Mesodermal cell (in vitro differentiated cells): ENCODE results near the gene MCCC1.
A peak's percentile ranks its signal among the peaks of the same experiment; 100 is the strongest.

ENCODE experiments used
- H3K27ac ChIP-seq: 2 replicates; pipeline ENCODE4 v1.7.0; 2013; ENCODE audit warnings: mild to moderate bottlenecking, low read depth, low read length, moderate library complexity; ENCODE audit not compliant: severe bottlenecking
- H3K36me3 ChIP-seq: 2 replicates; pipeline ENCODE4 v1.7.1; 2013; ENCODE audit warnings: mild to moderate bottlenecking, low read length, moderate library complexity; ENCODE audit not compliant: control insufficient read depth, insufficient read depth
- H3K4me1 ChIP-seq: one replicate; pipeline ENCODE4 v1.7.1; 2013; ENCODE audit warnings: mild to moderate bottlenecking, low read length; ENCODE audit not compliant: insufficient read depth, control insufficient read depth, poor library complexity, severe bottlenecking
- H3K4me3 ChIP-seq: 2 replicates; pipeline ENCODE4 v1.7.0; 2013; ENCODE audit warnings: low read length, control low read depth, mild to moderate bottlenecking; ENCODE audit not compliant: insufficient read depth, poor library complexity, severe bottlenecking; ENCODE audit errors: extremely low read depth
- H3K9me3 ChIP-seq: 2 replicates; pipeline ENCODE4 v1.7.1; 2013; ENCODE audit warnings: mild to moderate bottlenecking, low read length, moderate library complexity; ENCODE audit not compliant: control insufficient read depth
- WGBS, 2 experiments: methylation state at CpG; one replicate each; pipeline ENCODE4 v1.1.5; 2013; ENCODE audit warnings: missing lambda C conversion rate in 2 of 2; ENCODE audit not compliant: insufficient coverage in 2 of 2; 5-methylcytosine and 5-hydroxymethylcytosine counted together

MCCC1 gene

GRCh38 chr3:182983876-182984275 lies 115.4 kb downstream of the MCCC1 start:
- no peaks in the 10 kb centered on the region for H3K36me3 ChIP-seq
- H3K4me3 ChIP-seq = no peak overlapping the region
- no peaks in the 10 kb centered on the region for H3K9me3 ChIP-seq
- H3K27ac ChIP-seq = no peak overlapping the region
- H3K4me1 ChIP-seq = peaks cover 3% of the 10 kb centered on the region

GRCh38 chr3:182981038-182981380 lies 118.3 kb downstream of the MCCC1 start:
- 91 to 100% methylated on average over 5 to 6 of the region's 10 CpGs for WGBS, 2 experiments
- H3K9me3 ChIP-seq = no peaks in the 10 kb centered on the region
- peaks cover 12% of the 10 kb centered on the region for H3K4me1 ChIP-seq
- no peaks in the 10 kb centered on the region for H3K36me3 ChIP-seq
- no peak overlapping the region for H3K27ac ChIP-seq
- peak overlapping the region; percentile 55 for H3K4me3 ChIP-seq

- no peak within 1 kb of the TSS for H3K27ac ChIP-seq
- no peaks in the 10 kb centered on the region for H3K36me3 ChIP-seq
- no peaks in the 10 kb centered on the region for H3K9me3 ChIP-seq
- peaks cover 12% of the 10 kb centered on the region for H3K4me1 ChIP-seq
- H3K4me3 ChIP-seq = peak within 1 kb of the TSS; percentile 55
- 0% methylated on average over 20 to 27 of the region's 106 CpGs for WGBS, 2 experiments
Observed at GRCh38 chr3:182980204-182981037, 118.9 kb downstream of the MCCC1 start, which contains the start of gene DCUN1D1. DCUN1D1 (minus strand) TSS chr3:182980538; CDS start chr3:182980489, 49 bp downstream.

- H3K9me3 ChIP-seq = no peaks in the 10 kb centered on the region
- 0% methylated on average over 8 to 11 of the region's 29 CpGs for WGBS, 2 experiments
- peaks cover 12% of the 10 kb centered on the region for H3K4me1 ChIP-seq
- H3K27ac ChIP-seq = no peak overlapping the region
- no peaks in the 10 kb centered on the region for H3K36me3 ChIP-seq
- peak overlapping the region; percentile 55 for H3K4me3 ChIP-seq
Observed at GRCh38 chr3:182979674-182980191, 119.6 kb downstream of the MCCC1 start.

- peak overlapping the region; percentile 55 for H3K4me3 ChIP-seq
- WGBS, 2 experiments = 0 to 3% methylated on average over 2 to 9 of the region's 10 CpGs
- H3K27ac ChIP-seq = no peak overlapping the region
- H3K36me3 ChIP-seq = no peaks in the 10 kb centered on the region
- no peaks in the 10 kb centered on the region for H3K9me3 ChIP-seq
- H3K4me1 ChIP-seq = peaks cover 12% of the 10 kb centered on the region
Observed at GRCh38 chr3:182979103-182979673, 120.1 kb downstream of the MCCC1 start.

GRCh38 chr3:182978387-182978786 lies 120.9 kb downstream of the MCCC1 start:
- Histone ChIP-seq H3K36me3 (no peaks in the 10 kb centered on the region), H3K4me3 (peak overlapping the region; percentile 55), H3K27ac (no peak overlapping the region), H3K4me1 (peaks cover 12% of the 10 kb centered on the region), H3K9me3 (no peaks in the 10 kb centered on the region)
- WGBS, 2 experiments = 58 to 100% methylated on average over 1 to 4 of the region's 5 CpGs

- no peak overlapping the region for H3K4me3 ChIP-seq
- H3K36me3 ChIP-seq = no peaks in the 10 kb centered on the region
- no peak overlapping the region for H3K27ac ChIP-seq
- 82% methylated on average over 2 of the region's 5 CpGs; no CpG with 5 or more reads in 1 of the 2 experiments for WGBS, 2 experiments
- peaks cover under 1% of the 10 kb centered on the region for H3K4me1 ChIP-seq
- no peaks in the 10 kb centered on the region for H3K9me3 ChIP-seq
Observed at GRCh38 chr3:182973047-182973446, 126.2 kb downstream of the MCCC1 start.

GRCh38 chr3:182972387-182972786 lies 126.9 kb downstream of the MCCC1 start:
- H3K4me1 ChIP-seq = no peaks in the 10 kb centered on the region
- H3K27ac ChIP-seq = no peak overlapping the region
- no peak overlapping the region for H3K4me3 ChIP-seq
- no peaks in the 10 kb centered on the region for H3K9me3 ChIP-seq
- 87 to 91% methylated on average over 4 of the region's 6 CpGs for WGBS, 2 experiments
- no peaks in the 10 kb centered on the region for H3K36me3 ChIP-seq

- no peaks in the 10 kb centered on the region for H3K9me3 ChIP-seq
- no peak overlapping the region for H3K27ac ChIP-seq
- no peak overlapping the region for H3K4me3 ChIP-seq
- no peaks in the 10 kb centered on the region for H3K36me3 ChIP-seq
- 80% methylated on average over 1 of the region's 2 CpGs; no CpG with 5 or more reads in 1 of the 2 experiments for WGBS, 2 experiments
- H3K4me1 ChIP-seq = no peaks in the 10 kb centered on the region
Observed at GRCh38 chr3:182971637-182972036, 127.7 kb downstream of the MCCC1 start.

- 84 to 92% methylated on average over 2 to 3 of the region's 3 CpGs for WGBS, 2 experiments
Observed at GRCh38 chr3:182970811-182971418, 128.4 kb downstream of the MCCC1 start.

More at GRCh38 chr3:182970811-182971418, 128.4 kb downstream of the MCCC1 start:
- H3K4me3 ChIP-seq = no peak overlapping the region
- H3K9me3 ChIP-seq = no peaks in the 10 kb centered on the region
- no peaks in the 10 kb centered on the region for H3K4me1 ChIP-seq
- H3K36me3 ChIP-seq = peaks cover 2% of the 10 kb centered on the region
- H3K27ac ChIP-seq = no peak overlapping the region
